WI38 (cell line): ENCODE measurements around the gene EEF1AKMT1.

Source experiments
- H3K4me3 ChIP-seq: 2 replicates; pipeline ENCODE4 v1.5.1; 2011; ENCODE audit warnings: low read depth, mild to moderate bottlenecking, control low read depth, low read length
- TF ChIP-seq, protein P1 (sequence below): IDR thresholded peaks from 2 replicates; pipeline ENCODE4 v1.5.1; 2012; ENCODE audit warnings: low read depth, mild to moderate bottlenecking, control low read depth, low read length

EEF1AKMT1 gene

GRCh38 chr13:20810808-20811207 lies 37.0 kb upstream of the EEF1AKMT1 start:
- TF ChIP-seq, protein P1, sequence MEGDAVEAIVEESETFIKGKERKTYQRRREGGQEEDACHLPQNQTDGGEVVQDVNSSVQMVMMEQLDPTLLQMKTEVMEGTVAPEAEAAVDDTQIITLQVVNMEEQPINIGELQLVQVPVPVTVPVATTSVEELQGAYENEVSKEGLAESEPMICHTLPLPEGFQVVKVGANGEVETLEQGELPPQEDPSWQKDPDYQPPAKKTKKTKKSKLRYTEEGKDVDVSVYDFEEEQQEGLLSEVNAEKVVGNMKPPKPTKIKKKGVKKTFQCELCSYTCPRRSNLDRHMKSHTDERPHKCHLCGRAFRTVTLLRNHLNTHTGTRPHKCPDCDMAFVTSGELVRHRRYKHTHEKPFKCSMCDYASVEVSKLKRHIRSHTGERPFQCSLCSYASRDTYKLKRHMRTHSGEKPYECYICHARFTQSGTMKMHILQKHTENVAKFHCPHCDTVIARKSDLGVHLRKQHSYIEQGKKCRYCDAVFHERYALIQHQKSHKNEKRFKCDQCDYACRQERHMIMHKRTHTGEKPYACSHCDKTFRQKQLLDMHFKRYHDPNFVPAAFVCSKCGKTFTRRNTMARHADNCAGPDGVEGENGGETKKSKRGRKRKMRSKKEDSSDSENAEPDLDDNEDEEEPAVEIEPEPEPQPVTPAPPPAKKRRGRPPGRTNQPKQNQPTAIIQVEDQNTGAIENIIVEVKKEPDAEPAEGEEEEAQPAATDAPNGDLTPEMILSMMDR = no peak
- no peak overlapping the region for H3K4me3 ChIP-seq

DNA sequence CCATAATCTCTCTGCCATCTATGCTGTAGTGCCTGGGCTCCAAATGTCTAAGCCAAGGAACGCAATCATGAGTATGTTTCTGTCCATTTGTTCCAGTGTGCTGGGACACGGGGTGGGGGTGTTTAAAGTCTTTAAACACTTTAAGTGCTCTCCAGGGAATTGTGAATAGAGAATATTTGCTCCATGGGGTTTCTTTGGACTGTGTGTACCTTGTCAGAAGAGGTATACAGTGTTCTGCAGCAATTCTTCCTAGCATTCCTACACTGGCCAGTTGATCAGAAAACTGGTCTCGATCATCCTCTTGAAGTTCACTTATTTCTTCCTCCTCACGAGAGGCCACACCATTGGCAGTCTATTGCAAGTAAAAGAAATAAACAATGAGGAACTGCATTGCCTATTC lies 35.1 kb upstream of the EEF1AKMT1 start:
- no peak overlapping the region for H3K4me3 ChIP-seq
- TF ChIP-seq, protein P1 = no peak

- TF ChIP-seq, protein P1 = no peak
- H3K4me3 ChIP-seq = no peak overlapping the region
Observed at GRCh38 chr13:20803180-20803965, 29.6 kb upstream of the EEF1AKMT1 start.

DNA sequence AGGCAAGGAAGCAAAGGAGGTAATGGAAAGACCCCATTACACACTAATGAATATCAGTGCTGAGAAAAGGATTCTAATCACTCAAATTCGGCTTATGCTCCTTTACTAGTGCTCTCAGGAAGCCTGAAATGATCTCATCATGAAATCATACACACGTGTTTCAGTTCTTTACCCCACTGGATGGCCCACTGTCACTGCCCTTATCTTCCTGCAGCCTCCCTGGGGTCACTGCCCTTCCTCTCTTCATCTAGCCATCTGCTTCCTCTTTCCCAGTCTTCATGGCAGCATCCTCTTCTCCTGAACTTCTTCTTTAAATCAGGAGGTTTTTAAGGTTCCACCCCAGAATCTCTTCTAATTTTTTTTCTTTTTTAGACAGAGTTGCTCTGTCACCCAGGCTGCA lies 27.9 kb upstream of the EEF1AKMT1 start:
- TF ChIP-seq, protein P1 = no peak
- H3K4me3 ChIP-seq = no peak overlapping the region

- H3K4me3 ChIP-seq = no peak overlapping the region
- TF ChIP-seq, protein P1 = no peak
Observed at GRCh38 chr13:20799726-20800416, 26.1 kb upstream of the EEF1AKMT1 start.

- no peak overlapping the region for H3K4me3 ChIP-seq
- TF ChIP-seq, protein P1 = no peak
Observed at GRCh38 chr13:20798027-20798426, 24.3 kb upstream of the EEF1AKMT1 start.

GRCh38 chr13:20796791-20797508 lies 23.2 kb upstream of the EEF1AKMT1 start:
- no peak overlapping the region for H3K4me3 ChIP-seq
- TF ChIP-seq, protein P1 = no peak
